ENCODE results near the gene CDKN1B.

DNA sequence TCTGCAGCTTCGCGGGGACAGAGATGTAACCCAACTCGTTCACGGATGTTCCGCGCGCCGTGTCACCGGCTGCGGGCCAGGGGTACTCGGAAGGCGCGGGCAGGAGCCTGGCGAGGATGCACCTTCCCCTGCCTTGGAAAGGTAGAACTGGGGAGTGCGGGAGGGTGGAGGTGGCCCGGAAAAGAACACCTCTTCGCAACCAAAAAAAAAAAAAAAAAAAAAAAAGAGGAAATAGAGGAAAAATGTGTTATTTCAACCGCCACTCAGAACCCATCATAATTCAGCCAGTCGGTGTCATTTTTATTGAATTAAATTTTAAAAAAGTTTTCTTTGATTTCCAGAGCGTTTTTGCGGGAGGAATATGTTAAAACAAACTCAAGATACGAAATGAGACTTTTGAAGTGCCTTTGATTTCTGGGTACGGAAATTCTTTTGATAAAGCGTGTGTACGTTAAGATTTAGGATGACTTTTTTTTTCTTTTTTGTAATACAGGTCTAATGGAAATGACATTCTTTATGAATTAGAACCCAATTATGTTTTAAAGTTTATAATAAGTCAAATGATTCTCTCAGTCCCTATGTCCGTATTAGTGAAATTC, 8.9 kb downstream of the CDKN1B start:
- TF ChIP-seq, protein P1, sequence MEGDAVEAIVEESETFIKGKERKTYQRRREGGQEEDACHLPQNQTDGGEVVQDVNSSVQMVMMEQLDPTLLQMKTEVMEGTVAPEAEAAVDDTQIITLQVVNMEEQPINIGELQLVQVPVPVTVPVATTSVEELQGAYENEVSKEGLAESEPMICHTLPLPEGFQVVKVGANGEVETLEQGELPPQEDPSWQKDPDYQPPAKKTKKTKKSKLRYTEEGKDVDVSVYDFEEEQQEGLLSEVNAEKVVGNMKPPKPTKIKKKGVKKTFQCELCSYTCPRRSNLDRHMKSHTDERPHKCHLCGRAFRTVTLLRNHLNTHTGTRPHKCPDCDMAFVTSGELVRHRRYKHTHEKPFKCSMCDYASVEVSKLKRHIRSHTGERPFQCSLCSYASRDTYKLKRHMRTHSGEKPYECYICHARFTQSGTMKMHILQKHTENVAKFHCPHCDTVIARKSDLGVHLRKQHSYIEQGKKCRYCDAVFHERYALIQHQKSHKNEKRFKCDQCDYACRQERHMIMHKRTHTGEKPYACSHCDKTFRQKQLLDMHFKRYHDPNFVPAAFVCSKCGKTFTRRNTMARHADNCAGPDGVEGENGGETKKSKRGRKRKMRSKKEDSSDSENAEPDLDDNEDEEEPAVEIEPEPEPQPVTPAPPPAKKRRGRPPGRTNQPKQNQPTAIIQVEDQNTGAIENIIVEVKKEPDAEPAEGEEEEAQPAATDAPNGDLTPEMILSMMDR (conservative IDR thresholded peaks at IDR 0.05 in 1 of 2, IDR thresholded peaks at IDR 0.05 in 1 of 2; ENCODE audit: extremely low read depth in 1 of 2, insufficient read depth in 1 of 2, low read depth in 1 of 2, low read length in 2 of 2): no peak
- no peak for TF ChIP-seq EZH2 (IDR thresholded peaks at IDR 0.05; ENCODE audit: borderline replicate concordance, low read length)
